SK-N-SH (cell line): ENCODE measurements around the gene ZFP57. TPM values are rescaled to one million over a fixed set of nuclear protein-coding genes. Genes with fewer than 3 reads are reported as not detected.

ENCODE experiments used
- CTCF ChIA-PET: fragments of 300-600, 350-600 bp; formaldehyde crosslinking; extraction: SDS; loops from one replicate; lab custom pipeline; 2021; lab: Yijun Ruan, JAX
- POLR2A ChIA-PET: fragments of 350-600 bp; sonication (Branson Sonifier 250); formaldehyde crosslinking; extraction: SDS; loops from one replicate; lab custom pipeline; 2020; ENCODE audit warnings: antibody characterized with exemption, inconsistent platforms; lab: Yijun Ruan, JAX
- DNase-seq: peaks from one replicate; pipeline ENCODE4 v3.0.0; 2012
- H2AFZ ChIP-seq: fragments of 200-600 bp; sonication (generic); 2 replicates; pipeline ENCODE4 v1.8.1; 2016; ENCODE audit warnings: antibody characterized with exemption, mild to moderate bottlenecking, low read depth
- H3F3A ChIP-seq: fragments of 200-600 bp; sonication (generic); replicated peaks from 2 replicates; pipeline ENCODE3; 2016; ENCODE audit warnings: antibody characterized with exemption, mild to moderate bottlenecking; ENCODE audit not compliant: insufficient read depth
- H3K27ac ChIP-seq, 2 experiments: fragments of 200-500 bp in 1 of 2; fragments of 200-600 bp in 1 of 2; sonication (Bioruptor generic) in 1 of 2; sonication (generic), shearing (Covaris generic) in 1 of 2; 2 replicates each; pipeline versions ENCODE4 v1.5.1 to v1.6.1; 2014 to 2016; ENCODE audit warnings: low read depth in 2 of 2, inconsistent platforms in 1 of 2, low read length in 1 of 2, mild to moderate bottlenecking in 1 of 2, mixed read lengths in 1 of 2
- H3K27me3 ChIP-seq: fragments of 200-600 bp; sonication (generic), shearing (Covaris generic); 2 replicates; pipeline ENCODE4 v1.6.1; 2016; ENCODE audit warnings: mixed run types; ENCODE audit not compliant: insufficient read depth
- H3K36me3 ChIP-seq, 2 experiments: fragments of 200-500 bp in 1 of 2; fragments of 200-600 bp in 1 of 2; sonication (Bioruptor generic) in 1 of 2; sonication (generic) in 1 of 2; replicated peaks in 1 of 2; 2 replicates each; pipeline versions ENCODE3 to v1.5.1; 2014 to 2016; ENCODE audit warnings: low read length in 1 of 2, mild to moderate bottlenecking in 1 of 2; ENCODE audit not compliant: insufficient read depth in 2 of 2, control insufficient read depth in 1 of 2
- H3K4me1 ChIP-seq, 2 experiments: fragments of 200-500 bp in 1 of 2; fragments of 200-600 bp in 1 of 2; sonication (Bioruptor generic) in 1 of 2; sonication (generic), shearing (Covaris generic) in 1 of 2; 2 replicates each; pipeline versions ENCODE4 v1.5.1 to v1.6.1; 2014 to 2016; ENCODE audit warnings: low read depth in 1 of 2, low read length in 1 of 2, mixed run types in 1 of 2; ENCODE audit not compliant: insufficient read depth in 2 of 2, control insufficient read depth in 1 of 2
- H3K4me2 ChIP-seq: fragments of 200-600 bp; sonication (generic), shearing (Covaris generic); 2 replicates; pipeline ENCODE4 v1.6.1; 2017; ENCODE audit warnings: mixed run types
- H3K4me3 ChIP-seq, 2 experiments: fragments of 200-500 bp in 1 of 2; fragments of 200-600 bp in 1 of 2; sonication (Bioruptor generic) in 1 of 2; sonication (generic), shearing (Covaris generic) in 1 of 2; 2 replicates each; pipeline versions ENCODE4 v1.5.1 to v1.8.1; 2014 to 2016; ENCODE audit warnings: low read depth in 2 of 2, inconsistent platforms in 1 of 2, low read length in 1 of 2, mild to moderate bottlenecking in 1 of 2, mixed read lengths in 1 of 2, moderate library complexity in 1 of 2
- H3K79me2 ChIP-seq: fragments of 200-600 bp; sonication (generic); 2 replicates; pipeline ENCODE4 v1.8.1; 2017; ENCODE audit warnings: mild to moderate bottlenecking; ENCODE audit not compliant: insufficient read depth
- H3K9ac ChIP-seq: fragments of 200-600 bp; sonication (generic); 2 replicates; pipeline ENCODE4 v1.6.1; 2017; ENCODE audit warnings: mixed run types
- H3K9me2 ChIP-seq: fragments of 200-600 bp; sonication (generic); 2 replicates; pipeline ENCODE4 v1.6.1; 2017; ENCODE audit warnings: mixed run types
- H3K9me3 ChIP-seq: fragments of 200-600 bp; sonication (generic); 2 replicates; pipeline ENCODE4 v1.6.1; 2017; ENCODE audit warnings: mixed run types, mild to moderate bottlenecking, moderate library complexity
- H4K20me1 ChIP-seq: fragments of 200-600 bp; sonication (generic); 2 replicates; pipeline ENCODE4 v1.6.1; 2017; ENCODE audit warnings: mild to moderate bottlenecking, mixed run types; ENCODE audit not compliant: insufficient read depth
- EP300 ChIP-seq, 2 experiments: IDR thresholded peaks; 2 replicates each; pipeline versions ENCODE4 v1.4.0 to v1.6.1; 2012; ENCODE audit warnings: borderline replicate concordance in 1 of 2, low read depth in 1 of 2, low read length in 1 of 2
- FOXJ3 ChIP-seq: sonication (generic); formaldehyde crosslinking; IDR thresholded peaks from 2 replicates; pipeline ENCODE4 v1.5.1; 2020; ENCODE audit warnings: mild to moderate bottlenecking, missing genetic modification reagents
- RAD21 ChIP-seq: IDR thresholded peaks from 2 replicates; pipeline ENCODE4 v1.6.1; 2012; ENCODE audit warnings: mild to moderate bottlenecking, low read length
- RCOR1 ChIP-seq: fragments of 150-350 bp; IDR thresholded peaks from 2 replicates; pipeline ENCODE4 v1.6.1; 2017; ENCODE audit warnings: antibody characterized with exemption, low read length
- SIN3A ChIP-seq: IDR thresholded peaks from 2 replicates; pipeline ENCODE4 v1.6.1; 2012; ENCODE audit warnings: low read depth, mild to moderate bottlenecking, low read length, moderate library complexity, borderline replicate concordance
- TAF1 ChIP-seq: IDR thresholded peaks from 2 replicates; pipeline ENCODE4 v1.6.1; 2012; ENCODE audit warnings: low read depth, mild to moderate bottlenecking, low read length, moderate library complexity, borderline replicate concordance
- TCF12 ChIP-seq: IDR thresholded peaks from 2 replicates; pipeline ENCODE4 v1.4.0; 2012
- TEAD4 ChIP-seq: IDR thresholded peaks from 2 replicates; pipeline ENCODE4 v1.4.0; 2012; ENCODE audit warnings: mild to moderate bottlenecking, borderline replicate concordance; ENCODE audit not compliant: insufficient read depth
- WGBS: methylation state at CpG from one replicate; pipeline ENCODE4 v1.1.6; 2017; ENCODE audit warnings: low lambda C conversion rate; 5-methylcytosine and 5-hydroxymethylcytosine counted together
- polyA plus RNA-seq, 3 experiments: library from polyadenylated mRNA; depleted of rRNA; stranded (reverse); fragments of >200 nt; gene quantifications; 2 replicates each; pipeline ENCODE4 v1.2.3, GENCODE V29; 2012
- TF ChIP-seq, protein P1 (sequence below): IDR thresholded peaks from 2 replicates; pipeline ENCODE4 v1.4.0; 2012; ENCODE audit warnings: low read depth, borderline replicate concordance
- TF ChIP-seq, protein P2 (sequence below): IDR thresholded peaks from 2 replicates; pipeline ENCODE4; 2012
- TF ChIP-seq, protein P3 (sequence below): IDR thresholded peaks from 2 replicates; pipeline ENCODE4 v1.4.0; 2012; ENCODE audit warnings: low read depth
- TF ChIP-seq, protein P4 (sequence below): fragments of 150-350 bp; IDR thresholded peaks from 2 replicates; pipeline ENCODE4 v1.6.1; 2016; ENCODE audit warnings: mild to moderate bottlenecking, low read depth, low read length
- TF ChIP-seq, protein P5 (sequence below): fragments of 150-350 bp; IDR thresholded peaks from 2 replicates; pipeline ENCODE4 v1.6.1; 2017; ENCODE audit warnings: antibody characterized with exemption, low read length, low read depth, borderline replicate concordance
- TF ChIP-seq, protein P6 (sequence below): IDR thresholded peaks from 2 replicates; pipeline ENCODE4 v1.4.0; 2012; ENCODE audit warnings: low read depth, borderline replicate concordance
- TF ChIP-seq, protein P7 (sequence below): fragments of 200-600 bp; sonication (generic); IDR thresholded peaks from 2 replicates; pipeline ENCODE4 v1.6.1; 2017; ENCODE audit warnings: antibody characterized with exemption, mild to moderate bottlenecking, moderate library complexity

Gene ZFP57
- polyA plus RNA-seq, 1 of the 3 experiments (the other 2 are of a cell fraction): not detected

DNA sequence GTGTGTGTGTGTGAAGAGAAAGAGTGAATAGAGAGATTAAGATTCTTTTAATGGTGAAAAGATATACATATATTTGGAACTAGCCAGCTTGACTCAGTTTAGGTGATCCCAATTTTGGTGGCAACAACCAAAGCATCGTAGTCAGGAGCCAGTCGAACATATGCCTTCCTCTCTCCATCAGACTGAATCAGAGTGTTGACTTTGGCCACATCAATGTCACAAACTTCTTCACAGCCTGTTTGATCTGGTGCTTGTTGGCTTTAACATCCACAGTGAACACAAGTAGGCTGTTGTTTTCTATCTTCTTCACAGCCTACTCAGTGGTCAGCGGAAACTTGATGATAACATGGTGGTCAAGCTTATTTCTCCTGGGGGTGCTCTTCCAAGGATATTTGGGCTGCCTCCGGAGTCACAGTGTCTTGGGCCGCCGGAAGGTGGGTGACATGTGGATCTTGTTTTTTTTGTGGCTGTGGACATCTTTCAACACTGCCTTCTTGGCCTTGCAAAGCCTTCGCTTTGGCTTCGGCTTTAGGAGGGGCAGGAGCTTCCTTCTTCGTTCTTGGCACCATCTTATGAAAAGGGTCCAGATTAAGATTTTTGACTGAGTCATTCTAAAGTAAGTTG, 45.7 kb upstream of the ZFP57 start:
- H3K9me2 ChIP-seq: no peaks in the 10 kb centered on the region

DNA sequence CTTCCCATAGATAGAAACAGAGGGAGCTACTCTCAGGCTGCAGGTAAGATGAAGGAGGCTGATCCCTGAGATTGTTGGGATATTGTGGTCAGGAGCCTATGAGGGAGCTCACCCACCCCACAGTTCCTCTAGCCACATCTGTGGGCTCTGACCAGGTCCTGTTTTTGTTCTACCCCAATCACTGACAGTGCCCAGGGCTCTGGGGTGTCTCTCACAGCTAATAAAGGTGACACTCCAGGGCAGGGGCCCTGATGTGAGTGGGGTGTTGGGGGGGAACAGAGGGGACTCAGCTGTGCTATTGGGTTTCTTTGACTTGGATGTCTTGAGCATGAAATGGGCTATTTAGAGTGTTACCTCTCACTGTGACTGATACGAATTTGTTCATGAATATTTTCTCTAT, 45.0 kb upstream of the ZFP57 start:
- DNase-seq: no peak
- TF ChIP-seq, protein P1, sequence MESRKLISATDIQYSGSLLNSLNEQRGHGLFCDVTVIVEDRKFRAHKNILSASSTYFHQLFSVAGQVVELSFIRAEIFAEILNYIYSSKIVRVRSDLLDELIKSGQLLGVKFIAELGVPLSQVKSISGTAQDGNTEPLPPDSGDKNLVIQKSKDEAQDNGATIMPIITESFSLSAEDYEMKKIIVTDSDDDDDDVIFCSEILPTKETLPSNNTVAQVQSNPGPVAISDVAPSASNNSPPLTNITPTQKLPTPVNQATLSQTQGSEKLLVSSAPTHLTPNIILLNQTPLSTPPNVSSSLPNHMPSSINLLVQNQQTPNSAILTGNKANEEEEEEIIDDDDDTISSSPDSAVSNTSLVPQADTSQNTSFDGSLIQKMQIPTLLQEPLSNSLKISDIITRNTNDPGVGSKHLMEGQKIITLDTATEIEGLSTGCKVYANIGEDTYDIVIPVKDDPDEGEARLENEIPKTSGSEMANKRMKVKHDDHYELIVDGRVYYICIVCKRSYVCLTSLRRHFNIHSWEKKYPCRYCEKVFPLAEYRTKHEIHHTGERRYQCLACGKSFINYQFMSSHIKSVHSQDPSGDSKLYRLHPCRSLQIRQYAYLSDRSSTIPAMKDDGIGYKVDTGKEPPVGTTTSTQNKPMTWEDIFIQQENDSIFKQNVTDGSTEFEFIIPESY: no peak
- TF ChIP-seq, protein P2, sequence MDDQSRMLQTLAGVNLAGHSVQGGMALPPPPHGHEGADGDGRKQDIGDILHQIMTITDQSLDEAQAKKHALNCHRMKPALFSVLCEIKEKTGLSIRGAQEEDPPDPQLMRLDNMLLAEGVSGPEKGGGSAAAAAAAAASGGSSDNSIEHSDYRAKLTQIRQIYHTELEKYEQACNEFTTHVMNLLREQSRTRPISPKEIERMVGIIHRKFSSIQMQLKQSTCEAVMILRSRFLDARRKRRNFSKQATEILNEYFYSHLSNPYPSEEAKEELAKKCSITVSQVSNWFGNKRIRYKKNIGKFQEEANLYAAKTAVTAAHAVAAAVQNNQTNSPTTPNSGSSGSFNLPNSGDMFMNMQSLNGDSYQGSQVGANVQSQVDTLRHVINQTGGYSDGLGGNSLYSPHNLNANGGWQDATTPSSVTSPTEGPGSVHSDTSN: no peak
- TF ChIP-seq, protein P3, sequence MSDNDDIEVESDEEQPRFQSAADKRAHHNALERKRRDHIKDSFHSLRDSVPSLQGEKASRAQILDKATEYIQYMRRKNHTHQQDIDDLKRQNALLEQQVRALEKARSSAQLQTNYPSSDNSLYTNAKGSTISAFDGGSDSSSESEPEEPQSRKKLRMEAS: no peak
- no peak for TF ChIP-seq SIN3A
- no peak for TF ChIP-seq TEAD4
- TF ChIP-seq TAF1: no peak
- TF ChIP-seq RAD21: no peak
- no peak for TF ChIP-seq RCOR1
- TF ChIP-seq, protein P4, sequence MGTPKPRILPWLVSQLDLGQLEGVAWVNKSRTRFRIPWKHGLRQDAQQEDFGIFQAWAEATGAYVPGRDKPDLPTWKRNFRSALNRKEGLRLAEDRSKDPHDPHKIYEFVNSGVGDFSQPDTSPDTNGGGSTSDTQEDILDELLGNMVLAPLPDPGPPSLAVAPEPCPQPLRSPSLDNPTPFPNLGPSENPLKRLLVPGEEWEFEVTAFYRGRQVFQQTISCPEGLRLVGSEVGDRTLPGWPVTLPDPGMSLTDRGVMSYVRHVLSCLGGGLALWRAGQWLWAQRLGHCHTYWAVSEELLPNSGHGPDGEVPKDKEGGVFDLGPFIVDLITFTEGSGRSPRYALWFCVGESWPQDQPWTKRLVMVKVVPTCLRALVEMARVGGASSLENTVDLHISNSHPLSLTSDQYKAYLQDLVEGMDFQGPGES: no peak
- no peak for TF ChIP-seq EP300 (IDR thresholded peaks at IDR 0.05; ENCODE audit: borderline replicate concordance in 1 of 2, low read depth in 1 of 2, low read length in 1 of 2)
- TF ChIP-seq, protein P5, sequence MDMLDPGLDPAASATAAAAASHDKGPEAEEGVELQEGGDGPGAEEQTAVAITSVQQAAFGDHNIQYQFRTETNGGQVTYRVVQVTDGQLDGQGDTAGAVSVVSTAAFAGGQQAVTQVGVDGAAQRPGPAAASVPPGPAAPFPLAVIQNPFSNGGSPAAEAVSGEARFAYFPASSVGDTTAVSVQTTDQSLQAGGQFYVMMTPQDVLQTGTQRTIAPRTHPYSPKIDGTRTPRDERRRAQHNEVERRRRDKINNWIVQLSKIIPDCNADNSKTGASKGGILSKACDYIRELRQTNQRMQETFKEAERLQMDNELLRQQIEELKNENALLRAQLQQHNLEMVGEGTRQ: no peak
- TF ChIP-seq TCF12: no peak
- TF ChIP-seq, protein P6, sequence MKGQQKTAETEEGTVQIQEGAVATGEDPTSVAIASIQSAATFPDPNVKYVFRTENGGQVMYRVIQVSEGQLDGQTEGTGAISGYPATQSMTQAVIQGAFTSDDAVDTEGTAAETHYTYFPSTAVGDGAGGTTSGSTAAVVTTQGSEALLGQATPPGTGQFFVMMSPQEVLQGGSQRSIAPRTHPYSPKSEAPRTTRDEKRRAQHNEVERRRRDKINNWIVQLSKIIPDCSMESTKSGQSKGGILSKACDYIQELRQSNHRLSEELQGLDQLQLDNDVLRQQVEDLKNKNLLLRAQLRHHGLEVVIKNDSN: no peak
- TF ChIP-seq, protein P7, sequence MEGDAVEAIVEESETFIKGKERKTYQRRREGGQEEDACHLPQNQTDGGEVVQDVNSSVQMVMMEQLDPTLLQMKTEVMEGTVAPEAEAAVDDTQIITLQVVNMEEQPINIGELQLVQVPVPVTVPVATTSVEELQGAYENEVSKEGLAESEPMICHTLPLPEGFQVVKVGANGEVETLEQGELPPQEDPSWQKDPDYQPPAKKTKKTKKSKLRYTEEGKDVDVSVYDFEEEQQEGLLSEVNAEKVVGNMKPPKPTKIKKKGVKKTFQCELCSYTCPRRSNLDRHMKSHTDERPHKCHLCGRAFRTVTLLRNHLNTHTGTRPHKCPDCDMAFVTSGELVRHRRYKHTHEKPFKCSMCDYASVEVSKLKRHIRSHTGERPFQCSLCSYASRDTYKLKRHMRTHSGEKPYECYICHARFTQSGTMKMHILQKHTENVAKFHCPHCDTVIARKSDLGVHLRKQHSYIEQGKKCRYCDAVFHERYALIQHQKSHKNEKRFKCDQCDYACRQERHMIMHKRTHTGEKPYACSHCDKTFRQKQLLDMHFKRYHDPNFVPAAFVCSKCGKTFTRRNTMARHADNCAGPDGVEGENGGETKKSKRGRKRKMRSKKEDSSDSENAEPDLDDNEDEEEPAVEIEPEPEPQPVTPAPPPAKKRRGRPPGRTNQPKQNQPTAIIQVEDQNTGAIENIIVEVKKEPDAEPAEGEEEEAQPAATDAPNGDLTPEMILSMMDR: no peak

More for the DNA sequence above, 45.7 kb upstream of the ZFP57 start:
- H2AFZ ChIP-seq: no peak overlapping the region
- H3K9ac ChIP-seq: no peak overlapping the region
- no peak for DNase-seq
- H3K9me3 ChIP-seq: no peaks in the 10 kb centered on the region
- H3K27ac ChIP-seq: no peak overlapping the region
- H3F3A ChIP-seq: no peaks in the 10 kb centered on the region
- no peak overlapping the region for H3K4me2 ChIP-seq
- TF ChIP-seq, protein P6: no peak
- TF ChIP-seq FOXJ3 (CRISPR knock-in tag) (no peak), EP300 (IDR thresholded peaks at IDR 0.05; ENCODE audit: borderline replicate concordance in 1 of 2, low read depth in 1 of 2, low read length in 1 of 2) (no peak), SIN3A (no peak)
- TF ChIP-seq, all 33 proteins: peak for 0
- Histone ChIP-seq H3K36me3 (no peaks in the 10 kb centered on the region), H3K27me3 (peaks cover 43% of the 10 kb centered on the region; the same call in 1 of the 2 replicates), H4K20me1 (no peaks in the 10 kb centered on the region), H3K4me1 (no peaks in the 10 kb centered on the region; a peak in 1 of 4 replicates), H3K4me3 (no peak overlapping the region), H3K79me2 (no peaks in the 10 kb centered on the region)
- ChIA-PET POLR2A (no interaction called here), CTCF (interaction anchor here (1.5 to 4.2 kb wide), 3 partner anchors 11 to 405 kb away, joined by 4 to 21 read pairs (median 6); no protein-coding TSS in a partner anchor)
- WGBS: 14% methylated on average over 9 of the region's 9 CpGs

More for the DNA sequence above, 45.0 kb upstream of the ZFP57 start:
- no peaks in the 10 kb centered on the region for H3F3A ChIP-seq
- no peaks in the 10 kb centered on the region for H3K36me3 ChIP-seq
- no peak overlapping the region for H3K27ac ChIP-seq
- ChIA-PET POLR2A (no interaction called here), CTCF (interaction anchor here (0.9 to 4.2 kb wide), 3 partner anchors 12 to 109 kb away, joined by 4 to 21 read pairs (median 6); no protein-coding TSS in a partner anchor)
- H3K79me2 ChIP-seq: no peaks in the 10 kb centered on the region
- H3K9me2 ChIP-seq: no peaks in the 10 kb centered on the region
- H3K9ac ChIP-seq: no peak overlapping the region
- H4K20me1 ChIP-seq: no peaks in the 10 kb centered on the region
- 7% methylated on average over 1 of the region's 1 CpG for WGBS
- peaks cover 47% of the 10 kb centered on the region; the same call in 1 of the 2 replicates for H3K27me3 ChIP-seq
- no peak overlapping the region for H3K4me3 ChIP-seq
- H3K4me1 ChIP-seq: no peaks in the 10 kb centered on the region; a peak in 1 of 4 replicates
- H3K4me2 ChIP-seq: no peak overlapping the region
- no peak overlapping the region for H2AFZ ChIP-seq
- H3K9me3 ChIP-seq: no peaks in the 10 kb centered on the region
